GM13976 (cell line): ENCODE measurements around the gene PRKAG2.

Source experiments
- DNase-seq: peaks from one replicate; pipeline ENCODE4 v3.0.0; 2012; ENCODE audit warnings: low spot score
- in situ Hi-C: fragments of 300-500 bp; cut with MboI; formaldehyde crosslinking; loops from one replicate; pipeline ENCODE4 v1.12.0; 2022; ENCODE audit warnings: low sequenced_read_pairs, mixed read lengths, inconsistent platforms; ENCODE audit not compliant: unreplicated experiment
- TF ChIP-seq, protein P1 (sequence below): IDR thresholded peaks from 2 replicates; pipeline ENCODE4 v1.5.1; 2012; ENCODE audit warnings: borderline replicate concordance, mild to moderate bottlenecking; ENCODE audit not compliant: insufficient read depth; ENCODE audit errors: extremely low read depth, missing control alignments, control extremely low read depth

PRKAG2 gene

DNA sequence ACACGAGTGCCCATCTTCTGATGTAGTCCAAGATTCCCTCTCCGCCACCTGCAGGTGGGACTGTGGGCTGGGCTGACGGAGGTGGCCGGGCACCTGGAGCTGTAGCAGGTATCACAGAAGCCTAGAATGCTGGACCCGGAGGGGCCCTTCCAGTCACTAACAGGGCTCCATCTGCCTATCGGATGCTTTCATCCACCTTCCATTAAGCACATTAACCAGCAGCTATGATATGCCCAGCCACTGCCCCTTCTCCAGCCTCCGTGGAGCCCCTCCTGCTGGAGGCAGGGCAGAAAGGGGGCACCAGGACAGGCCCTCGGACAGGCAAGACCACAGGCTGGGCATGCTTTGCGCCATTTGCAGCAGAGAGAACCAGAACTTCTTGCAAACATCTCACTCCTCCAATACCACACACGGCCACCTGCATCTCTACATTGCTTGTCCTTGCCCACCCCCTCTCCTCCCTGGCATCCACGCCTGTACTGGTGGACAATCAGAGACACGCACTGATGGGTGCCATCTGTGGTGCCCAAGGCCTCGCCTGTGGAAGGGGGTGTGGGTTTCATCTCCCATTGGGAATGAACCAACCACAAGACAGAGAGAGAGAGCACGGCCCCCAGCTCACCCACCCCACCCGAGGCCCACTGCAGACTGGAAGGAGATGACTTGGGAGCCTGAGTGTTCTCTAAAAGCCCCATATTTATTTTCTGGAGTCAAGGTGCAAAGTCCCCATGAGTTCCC, 16.8 kb downstream of the PRKAG2 start:
- TF ChIP-seq, protein P1, sequence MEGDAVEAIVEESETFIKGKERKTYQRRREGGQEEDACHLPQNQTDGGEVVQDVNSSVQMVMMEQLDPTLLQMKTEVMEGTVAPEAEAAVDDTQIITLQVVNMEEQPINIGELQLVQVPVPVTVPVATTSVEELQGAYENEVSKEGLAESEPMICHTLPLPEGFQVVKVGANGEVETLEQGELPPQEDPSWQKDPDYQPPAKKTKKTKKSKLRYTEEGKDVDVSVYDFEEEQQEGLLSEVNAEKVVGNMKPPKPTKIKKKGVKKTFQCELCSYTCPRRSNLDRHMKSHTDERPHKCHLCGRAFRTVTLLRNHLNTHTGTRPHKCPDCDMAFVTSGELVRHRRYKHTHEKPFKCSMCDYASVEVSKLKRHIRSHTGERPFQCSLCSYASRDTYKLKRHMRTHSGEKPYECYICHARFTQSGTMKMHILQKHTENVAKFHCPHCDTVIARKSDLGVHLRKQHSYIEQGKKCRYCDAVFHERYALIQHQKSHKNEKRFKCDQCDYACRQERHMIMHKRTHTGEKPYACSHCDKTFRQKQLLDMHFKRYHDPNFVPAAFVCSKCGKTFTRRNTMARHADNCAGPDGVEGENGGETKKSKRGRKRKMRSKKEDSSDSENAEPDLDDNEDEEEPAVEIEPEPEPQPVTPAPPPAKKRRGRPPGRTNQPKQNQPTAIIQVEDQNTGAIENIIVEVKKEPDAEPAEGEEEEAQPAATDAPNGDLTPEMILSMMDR = no peak
- no peak for DNase-seq
- in situ Hi-C loops = no loop called here

DNA sequence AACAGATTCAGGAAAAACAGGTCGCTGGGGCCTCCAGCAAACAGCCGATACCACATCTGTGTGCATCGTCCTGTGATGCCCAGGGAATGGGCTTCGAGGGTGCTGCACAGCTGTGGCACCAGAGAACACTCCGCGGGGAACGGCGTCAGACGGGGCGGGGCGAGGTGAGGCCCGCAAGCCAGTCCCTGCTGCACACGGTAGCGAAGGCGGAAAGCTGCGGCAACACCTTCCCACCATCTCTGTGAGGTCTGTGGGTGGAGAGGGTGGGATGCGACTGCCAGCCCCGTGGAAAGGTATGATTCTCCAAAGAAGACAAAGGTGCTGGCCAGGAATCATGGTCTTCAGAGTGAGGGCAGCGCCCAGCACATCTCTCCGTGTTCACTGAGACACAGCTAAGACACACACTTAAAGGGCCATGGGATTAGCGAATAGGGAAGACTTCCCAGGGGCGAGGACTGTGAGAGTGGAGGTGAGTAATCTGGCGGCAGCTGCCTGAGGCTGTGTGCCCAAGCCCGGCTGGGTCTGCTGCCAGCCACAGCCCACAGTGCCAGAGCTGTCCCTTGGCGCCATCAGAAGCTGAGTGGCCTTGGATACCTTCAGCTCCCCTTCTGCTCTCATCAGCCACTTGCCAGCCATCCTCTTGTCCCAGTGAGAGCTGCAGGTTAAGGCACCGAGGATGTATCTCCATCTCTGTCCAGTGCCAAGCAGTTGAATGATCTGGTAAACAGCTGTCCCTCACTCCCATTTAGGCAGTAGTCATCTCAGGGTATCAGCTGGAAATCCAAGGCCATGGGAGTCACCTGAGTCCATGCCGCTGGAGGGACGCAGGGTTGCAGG, 17.6 kb downstream of the PRKAG2 start:
- in situ Hi-C loops = no loop called here
- TF ChIP-seq, protein P1 = no peak
- no peak for DNase-seq

DNA sequence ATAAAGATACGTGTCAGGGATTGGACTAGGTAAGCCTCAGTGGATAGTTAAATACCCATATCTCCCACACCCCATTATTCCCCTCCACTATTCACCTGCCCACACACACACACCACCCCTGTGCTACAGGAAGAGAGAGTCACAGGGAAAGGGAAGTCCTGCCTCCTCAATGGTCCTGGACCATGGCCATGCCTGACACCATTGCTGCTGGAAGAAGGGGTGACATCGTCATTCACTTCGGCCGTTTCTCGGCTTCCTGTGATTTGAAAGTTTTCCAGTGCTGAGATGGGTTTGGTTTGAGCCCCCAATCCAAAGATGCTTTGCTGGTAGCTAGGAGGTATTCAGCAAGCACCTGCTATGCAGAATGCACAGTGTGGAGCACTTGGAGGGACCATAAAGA, 18.5 kb downstream of the PRKAG2 start:
- TF ChIP-seq, protein P1 = no peak
- no peak for DNase-seq
- in situ Hi-C loops = no loop called here

DNA sequence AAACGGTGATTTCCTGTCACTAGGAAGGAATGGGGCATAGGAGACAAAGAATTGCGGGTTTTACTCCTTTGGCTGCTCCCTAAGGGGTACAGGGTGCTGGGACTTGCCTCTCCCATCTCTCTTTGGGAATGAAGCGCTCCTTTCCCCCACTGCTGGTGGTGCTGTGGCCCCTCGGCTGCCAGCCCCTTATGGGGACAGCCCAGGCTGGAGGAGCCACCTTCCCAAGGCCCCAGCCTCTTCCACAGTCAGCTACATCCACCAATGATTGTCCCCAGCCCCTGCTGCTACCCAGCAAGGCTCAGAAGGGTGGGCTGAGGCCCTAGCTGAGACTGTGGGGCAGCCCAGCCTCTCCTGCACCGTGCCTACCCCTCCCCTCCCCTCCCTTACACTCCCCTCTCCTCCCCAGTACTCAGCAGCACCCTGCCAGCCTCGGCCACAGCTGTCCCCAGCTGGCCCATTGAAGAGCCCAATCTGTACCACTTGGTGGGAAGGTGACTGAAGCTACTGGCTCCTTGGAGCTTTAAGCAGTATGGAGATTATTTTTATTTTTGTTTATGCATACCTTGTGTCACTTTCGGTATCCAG, 19.0 kb downstream of the PRKAG2 start:
- no peak for DNase-seq
- in situ Hi-C loops = no loop called here
- TF ChIP-seq, protein P1 = no peak

- in situ Hi-C loops = no loop called here
- TF ChIP-seq, protein P1 = no peak
- DNase-seq = no peak
Measured at GRCh38 chr7:151857412-151857811, 19.5 kb downstream of the PRKAG2 start.

DNA sequence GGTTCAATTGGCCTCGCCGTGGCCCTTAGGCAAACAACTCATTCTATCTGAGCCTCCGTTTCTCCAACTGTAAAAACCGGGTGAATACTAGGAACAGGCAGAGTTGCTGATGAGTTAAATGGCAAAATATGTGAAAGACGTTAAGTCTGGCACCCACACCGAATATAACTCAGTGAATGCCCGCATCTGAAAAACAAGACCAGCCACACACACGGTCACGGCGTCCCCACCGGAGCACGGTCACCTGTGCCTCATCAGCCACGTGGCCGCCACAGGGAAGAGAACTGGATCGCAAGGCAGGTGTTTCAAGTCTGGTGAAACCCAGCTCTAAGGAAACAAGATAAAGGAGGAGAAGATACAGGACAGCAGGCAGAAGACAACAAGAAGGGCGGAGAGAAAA, 20.4 kb downstream of the PRKAG2 start:
- in situ Hi-C loops = no loop called here
- TF ChIP-seq, protein P1 = no peak
- DNase-seq = no peak
